GM12873 (cell line): ENCODE measurements around the gene ARHGAP6.

Experiments
- CTCF ChIP-seq: IDR thresholded peaks from 2 replicates; pipeline ENCODE4 v1.5.1; 2012; ENCODE audit warnings: low read depth, mild to moderate bottlenecking, moderate library complexity, low read length, control low read depth; ENCODE audit not compliant: insufficient read depth; ENCODE audit errors: missing control alignments

The ARHGAP6 gene

GRCh38 chrX:11414091-11414490 lies 251.6 kb downstream of the ARHGAP6 start:
- TF ChIP-seq CTCF = no peak

DNA sequence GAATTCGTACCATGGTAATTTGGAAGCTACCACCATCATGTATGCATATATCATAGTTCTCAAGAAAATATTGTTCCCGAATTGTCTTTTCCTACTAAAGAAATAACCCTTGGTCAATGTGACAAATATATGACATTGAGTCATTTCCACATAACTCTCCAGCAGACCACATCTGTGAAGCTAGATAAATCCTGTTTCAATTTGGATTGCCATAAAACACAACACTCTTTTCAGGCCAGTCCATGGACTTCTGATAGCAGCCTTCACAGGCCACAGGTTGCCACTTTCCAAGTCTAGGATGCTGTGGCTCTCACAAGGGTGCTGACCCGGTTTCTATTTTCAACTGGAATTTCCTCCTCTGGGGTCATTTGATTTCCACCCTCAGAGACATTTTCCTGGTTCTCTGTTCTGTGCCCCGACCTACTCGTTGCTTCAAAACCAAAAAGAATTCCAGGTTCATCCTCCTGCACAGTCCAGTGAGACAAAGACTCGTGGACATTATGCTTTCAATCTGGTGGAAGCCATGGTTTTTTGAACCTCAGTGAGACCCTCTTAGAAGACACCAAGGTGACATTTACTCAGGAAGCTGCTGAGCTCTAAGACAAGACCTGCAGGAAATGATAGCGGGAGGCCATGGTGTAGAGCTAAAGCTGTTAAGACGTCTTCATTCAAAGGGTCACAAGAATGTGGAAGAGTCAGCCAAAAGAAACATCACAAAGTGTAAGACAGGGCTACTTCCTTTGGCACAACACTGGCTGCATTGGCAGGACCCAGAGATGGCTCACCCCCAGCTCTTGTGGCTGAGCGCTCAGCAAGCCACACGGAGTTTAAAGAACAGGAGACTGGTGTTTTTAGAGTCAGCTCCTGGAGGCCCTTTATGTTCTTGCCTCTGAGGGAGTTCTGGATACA lies 252.8 kb downstream of the ARHGAP6 start:
- no peak for TF ChIP-seq CTCF

DNA sequence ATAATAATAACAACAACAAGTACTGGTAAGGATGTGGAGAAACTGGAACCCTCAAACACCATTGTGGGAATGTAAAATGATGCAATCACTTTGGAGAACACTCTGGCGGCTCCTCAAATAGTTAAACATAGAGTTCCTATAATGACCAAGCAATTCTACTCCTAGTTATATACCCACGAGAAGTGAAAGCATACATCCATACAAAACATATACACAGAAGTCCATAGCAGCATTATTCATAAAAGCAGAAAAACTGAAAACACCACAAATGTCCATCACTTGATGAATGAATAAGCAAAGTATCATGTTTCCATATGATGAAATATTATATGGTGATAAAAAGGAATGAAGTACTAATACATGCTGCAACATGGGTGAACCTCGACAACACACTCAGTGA lies 255.8 kb downstream of the ARHGAP6 start:
- TF ChIP-seq CTCF = no peak

DNA sequence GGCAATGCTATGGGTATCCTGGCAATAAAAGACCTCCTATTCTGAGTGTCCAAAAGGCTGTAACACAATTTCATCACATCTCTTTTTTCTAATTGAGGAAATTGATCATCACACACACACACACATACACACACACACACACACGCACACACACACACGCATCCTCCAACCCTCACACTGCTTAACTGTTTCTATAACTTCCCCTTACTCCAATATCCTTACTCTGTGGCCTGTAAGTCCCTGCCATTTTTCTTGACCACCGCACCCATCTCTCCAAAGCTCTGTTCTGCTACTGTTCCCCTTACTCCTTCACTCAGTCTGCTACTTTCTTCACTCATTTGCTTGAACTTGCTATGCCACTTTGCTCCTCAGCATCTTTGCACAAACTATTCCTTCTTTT lies 256.9 kb downstream of the ARHGAP6 start:
- no peak for TF ChIP-seq CTCF

GRCh38 chrX:11408109-11408405 lies 257.7 kb downstream of the ARHGAP6 start:
- TF ChIP-seq CTCF = no peak

DNA sequence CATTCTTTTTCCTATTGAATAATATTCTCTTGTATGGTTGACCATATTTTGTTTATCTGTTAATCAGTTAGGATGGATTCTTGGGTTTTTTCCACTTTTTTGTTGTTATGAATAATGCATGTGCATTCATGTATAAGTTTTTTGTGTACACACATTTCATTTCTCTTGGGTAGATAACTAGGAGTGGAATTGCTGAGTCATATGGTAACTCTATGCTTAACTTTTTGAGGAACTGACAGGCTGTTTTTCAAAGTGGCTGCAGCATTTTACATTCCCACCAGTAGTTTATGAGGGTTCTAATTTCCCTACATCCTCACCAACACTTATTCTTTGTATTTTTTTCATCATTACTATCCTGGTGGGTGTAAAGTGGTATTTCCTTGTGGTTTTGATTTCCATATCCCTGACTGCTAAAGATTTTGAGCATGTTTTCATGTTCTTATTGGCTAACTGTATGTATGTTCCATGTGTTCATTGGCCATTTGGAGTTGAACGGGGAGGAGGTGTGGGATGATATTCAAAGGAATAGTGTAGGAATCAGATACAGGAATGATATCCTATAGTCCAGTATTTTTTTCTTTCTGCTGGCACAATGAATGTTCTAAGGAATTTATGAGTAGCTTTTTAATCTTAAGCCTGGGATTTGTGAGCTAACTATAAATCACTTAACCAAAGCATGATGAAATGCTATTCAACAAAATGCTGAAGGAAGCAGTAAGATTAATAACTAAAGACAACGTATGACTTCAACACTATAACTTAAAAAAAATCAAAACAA lies 258.2 kb downstream of the ARHGAP6 start:
- TF ChIP-seq CTCF = no peak

- no peak for TF ChIP-seq CTCF
Measured at GRCh38 chrX:11406109-11406765, 259.5 kb downstream of the ARHGAP6 start.
